ENCODE results near the gene ACSS3.

Gene ACSS3

GRCh38 chr12:81137801-81138200, 59.9 kb downstream of the ACSS3 start:
- no peak overlapping the region for H3K9ac ChIP-seq (ENCODE audit: low read length)
- no peak overlapping the region for H3K4me3 ChIP-seq (ENCODE audit: insufficient read depth, low read length, poor library complexity, severe bottlenecking)
- no peak overlapping the region for H3K4me2 ChIP-seq (ENCODE audit: low read depth, low read length, poor library complexity, severe bottlenecking)
- no peak overlapping the region for H3K27ac ChIP-seq (ENCODE audit: low read depth, low read length)
- no peaks in the 10 kb centered on the region for H3K27me3 ChIP-seq (ENCODE audit: low read length)
- no peaks in the 10 kb centered on the region for H3K79me2 ChIP-seq (ENCODE audit: insufficient read depth, low read length)
- H2AFZ ChIP-seq (ENCODE audit: low read depth, low read length, severe bottlenecking) = no peak overlapping the region
- H3K9me2 ChIP-seq (replicated peaks; ENCODE audit: insufficient read depth, low read length) = no peaks in the 10 kb centered on the region
- H4K20me1 ChIP-seq (ENCODE audit: low read depth, low read length) = no peaks in the 10 kb centered on the region
- H3K36me3 ChIP-seq (ENCODE audit: low read length) = no peaks in the 10 kb centered on the region
- TF ChIP-seq EZH2phosphoT487 (conservative IDR thresholded peaks at IDR 0.05; ENCODE audit: low read length) = no peak
- TF ChIP-seq, protein P1, sequence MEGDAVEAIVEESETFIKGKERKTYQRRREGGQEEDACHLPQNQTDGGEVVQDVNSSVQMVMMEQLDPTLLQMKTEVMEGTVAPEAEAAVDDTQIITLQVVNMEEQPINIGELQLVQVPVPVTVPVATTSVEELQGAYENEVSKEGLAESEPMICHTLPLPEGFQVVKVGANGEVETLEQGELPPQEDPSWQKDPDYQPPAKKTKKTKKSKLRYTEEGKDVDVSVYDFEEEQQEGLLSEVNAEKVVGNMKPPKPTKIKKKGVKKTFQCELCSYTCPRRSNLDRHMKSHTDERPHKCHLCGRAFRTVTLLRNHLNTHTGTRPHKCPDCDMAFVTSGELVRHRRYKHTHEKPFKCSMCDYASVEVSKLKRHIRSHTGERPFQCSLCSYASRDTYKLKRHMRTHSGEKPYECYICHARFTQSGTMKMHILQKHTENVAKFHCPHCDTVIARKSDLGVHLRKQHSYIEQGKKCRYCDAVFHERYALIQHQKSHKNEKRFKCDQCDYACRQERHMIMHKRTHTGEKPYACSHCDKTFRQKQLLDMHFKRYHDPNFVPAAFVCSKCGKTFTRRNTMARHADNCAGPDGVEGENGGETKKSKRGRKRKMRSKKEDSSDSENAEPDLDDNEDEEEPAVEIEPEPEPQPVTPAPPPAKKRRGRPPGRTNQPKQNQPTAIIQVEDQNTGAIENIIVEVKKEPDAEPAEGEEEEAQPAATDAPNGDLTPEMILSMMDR (IDR thresholded peaks at IDR 0.05; ENCODE audit: insufficient read depth, low read length, poor library complexity, severe bottlenecking) = no peak
- no peaks in the 10 kb centered on the region for H3K9me3 ChIP-seq (ENCODE audit: insufficient read depth, low read length)
- H3F3A ChIP-seq (ENCODE audit: insufficient read depth) = no peaks in the 10 kb centered on the region

DNA sequence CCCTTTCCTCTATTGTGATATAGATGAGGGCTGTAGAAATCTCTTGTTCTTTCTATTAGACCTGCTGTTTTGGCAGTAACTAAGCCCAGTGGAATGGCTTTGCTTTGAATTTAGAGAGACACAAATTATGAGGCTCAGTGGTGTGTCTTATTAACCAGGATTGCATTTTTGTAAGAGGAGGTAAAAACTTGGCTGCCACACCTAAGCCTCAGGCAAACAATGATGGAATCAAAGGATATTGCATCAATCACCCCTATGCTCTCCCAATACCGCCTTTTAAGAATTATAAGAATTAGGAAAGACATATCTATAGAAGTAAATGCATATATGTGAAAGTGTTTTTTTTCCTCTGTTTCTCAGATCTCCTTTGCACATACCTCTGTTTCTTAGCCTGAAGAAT, 63.3 kb downstream of the ACSS3 start:
- TF ChIP-seq, protein P1 (IDR thresholded peaks at IDR 0.05; ENCODE audit: insufficient read depth, low read length, poor library complexity, severe bottlenecking) = no peak
- TF ChIP-seq EZH2phosphoT487 (conservative IDR thresholded peaks at IDR 0.05; ENCODE audit: low read length) = no peak
- Histone ChIP-seq H3K9ac (ENCODE audit: low read length) (no peak overlapping the region), H3K4me3 (ENCODE audit: insufficient read depth, low read length, poor library complexity, severe bottlenecking) (no peak overlapping the region)

GRCh38 chr12:81143057-81143456, 65.2 kb downstream of the ACSS3 start:
- Histone ChIP-seq H3K4me2 (ENCODE audit: low read depth, low read length, poor library complexity, severe bottlenecking) (no peak overlapping the region), H3K9me3 (ENCODE audit: insufficient read depth, low read length) (no peaks in the 10 kb centered on the region), H3K79me2 (ENCODE audit: insufficient read depth, low read length) (no peaks in the 10 kb centered on the region), H2AFZ (ENCODE audit: low read depth, low read length, severe bottlenecking) (no peak overlapping the region), H3K36me3 (ENCODE audit: low read length) (no peaks in the 10 kb centered on the region), H4K20me1 (ENCODE audit: low read depth, low read length) (no peaks in the 10 kb centered on the region), H3K4me3 (ENCODE audit: insufficient read depth, low read length, poor library complexity, severe bottlenecking) (no peak overlapping the region), H3F3A (ENCODE audit: insufficient read depth) (no peaks in the 10 kb centered on the region), H3K9me2 (replicated peaks; ENCODE audit: insufficient read depth, low read length) (no peaks in the 10 kb centered on the region), H3K9ac (ENCODE audit: low read length) (no peak overlapping the region), H3K27me3 (ENCODE audit: low read length) (no peaks in the 10 kb centered on the region), H3K27ac (ENCODE audit: low read depth, low read length) (no peak overlapping the region)
- TF ChIP-seq, protein P1 (IDR thresholded peaks at IDR 0.05; ENCODE audit: insufficient read depth, low read length, poor library complexity, severe bottlenecking) = no peak
- no peak for TF ChIP-seq EZH2phosphoT487 (conservative IDR thresholded peaks at IDR 0.05; ENCODE audit: low read length)

More for the DNA sequence above, 63.3 kb downstream of the ACSS3 start:
- Histone ChIP-seq H3K27ac (ENCODE audit: low read depth, low read length) (no peak overlapping the region), H3F3A (ENCODE audit: insufficient read depth) (no peaks in the 10 kb centered on the region), H3K79me2 (ENCODE audit: insufficient read depth, low read length) (no peaks in the 10 kb centered on the region), H4K20me1 (ENCODE audit: low read depth, low read length) (no peaks in the 10 kb centered on the region), H3K4me2 (ENCODE audit: low read depth, low read length, poor library complexity, severe bottlenecking) (no peak overlapping the region), H2AFZ (ENCODE audit: low read depth, low read length, severe bottlenecking) (no peak overlapping the region), H3K9me2 (replicated peaks; ENCODE audit: insufficient read depth, low read length) (no peaks in the 10 kb centered on the region), H3K9me3 (ENCODE audit: insufficient read depth, low read length) (no peaks in the 10 kb centered on the region), H3K27me3 (ENCODE audit: low read length) (no peaks in the 10 kb centered on the region), H3K36me3 (ENCODE audit: low read length) (no peaks in the 10 kb centered on the region)

Measured in SU-DHL-6 (cell line).